HPDE6-E6E7 (cell line): ENCODE data around the gene ZIK1.

Experiments used
- DNase-seq: peaks from one replicate; pipeline ENCODE4 v3.0.0; 2011; ENCODE audit warnings: missing footprints; ENCODE audit errors: extremely low spot score

The ZIK1 gene

GRCh38 chr19:57583521-57584416, at the start of gene ZIK1:
Gene ZIK1 (plus strand): TSS chr19:57584145. CDS start chr19:57584357, 212 bp downstream.
- peak; percentile 97 for DNase-seq

GRCh38 chr19:57537953-57538547, 45.9 kb upstream of the ZIK1 start:
- no peak for DNase-seq

GRCh38 chr19:57546513-57546912, 37.4 kb upstream of the ZIK1 start:
- DNase-seq = no peak

GRCh38 chr19:57552432-57552831, 31.5 kb upstream of the ZIK1 start:
- DNase-seq = no peak

- DNase-seq = no peak
Measured at GRCh38 chr19:57557659-57558058, 26.3 kb upstream of the ZIK1 start.

- DNase-seq = no peak
Measured at GRCh38 chr19:57558525-57558924, 25.4 kb upstream of the ZIK1 start.

- peak; percentile 58 for DNase-seq
Measured at GRCh38 chr19:57559008-57559403, 24.9 kb upstream of the ZIK1 start.

- peak; percentile 93 for DNase-seq
Measured at GRCh38 chr19:57559404-57560025, 24.4 kb upstream of the ZIK1 start, which contains the start of gene ZNF550. Gene ZNF550 (minus strand): TSS chr19:57559863. CDS start chr19:57559682, 181 bp downstream.

GRCh38 chr19:57560049-57560491, 23.9 kb upstream of the ZIK1 start:
- peak; percentile 63 for DNase-seq

GRCh38 chr19:57563547-57563946, 20.4 kb upstream of the ZIK1 start:
- no peak for DNase-seq

- DNase-seq = no peak
Measured at GRCh38 chr19:57566396-57567265, 17.3 kb upstream of the ZIK1 start.

GRCh38 chr19:57570707-57571106, 13.2 kb upstream of the ZIK1 start:
- no peak for DNase-seq

GRCh38 chr19:57572415-57572947, 11.5 kb upstream of the ZIK1 start:
- DNase-seq = no peak

GRCh38 chr19:57576661-57577060, 7.3 kb upstream of the ZIK1 start:
- no peak for DNase-seq

GRCh38 chr19:57578487-57579205, 5.3 kb upstream of the ZIK1 start, which contains the start of gene ZNF416:
Gene ZNF416 (minus strand): TSS chr19:57578911. CDS start chr19:57578704, 207 bp downstream.
- DNase-seq = peak; percentile 99

GRCh38 chr19:57583104-57583520, 833 bp upstream of the ZIK1 start:
- no peak for DNase-seq

GRCh38 chr19:57587529-57587928, 3.6 kb downstream of the ZIK1 start:
- no peak for DNase-seq

- no peak for DNase-seq
Measured at GRCh38 chr19:57599377-57599760, 15.4 kb downstream of the ZIK1 start.

GRCh38 chr19:57599761-57600383, 15.9 kb downstream of the ZIK1 start, which contains the start of gene ZNF530:
Gene ZNF530 (plus strand): TSS chr19:57599885. CDS start chr19:57604346, 4,461 bp downstream.
- DNase-seq = peak; percentile 91

GRCh38 chr19:57606931-57607330, 23.0 kb downstream of the ZIK1 start:
- DNase-seq = no peak
